Measurements from ENCODE around the gene MAGI2.

MAGI2 gene

DNA sequence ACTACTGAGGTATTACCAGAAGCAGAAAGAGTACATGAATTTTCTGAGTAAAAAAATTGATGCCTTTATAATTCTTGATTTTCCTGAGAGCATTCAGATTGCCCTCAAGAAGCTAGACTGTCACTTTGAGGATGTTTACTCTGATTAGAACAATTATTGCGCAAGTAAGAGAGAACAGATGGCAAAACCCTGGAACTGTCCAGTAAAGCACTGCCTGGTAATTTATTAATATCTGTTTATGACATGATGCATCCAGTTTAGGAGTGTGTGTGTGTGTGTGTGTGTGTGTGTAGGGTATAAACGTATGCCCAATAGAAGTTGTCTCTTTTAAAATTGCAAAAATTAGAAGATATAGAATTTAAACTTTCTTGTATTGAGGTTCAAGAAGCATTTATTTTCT, 1275.1 kb downstream of the MAGI2 start:
- TF ChIP-seq CTCF (IDR thresholded peaks at IDR 0.05; ENCODE audit: low read depth, low read length, missing control alignments): no peak
- H3K4me3 ChIP-seq (replicated peaks; ENCODE audit: low read depth, low read length): no peak overlapping the region
- no peak for DNase-seq (ENCODE audit: extremely low read depth, low read depth)

- no peak for TF ChIP-seq CTCF (IDR thresholded peaks at IDR 0.05; ENCODE audit: low read depth, low read length, missing control alignments)
- DNase-seq (ENCODE audit: extremely low read depth, low read depth): no peak
- H3K4me3 ChIP-seq (replicated peaks; ENCODE audit: low read depth, low read length): no peak overlapping the region
These were observed 1277.3 kb downstream of the MAGI2 start for GRCh38 chr7:78176171-78176570.

GRCh38 chr7:78175330-78176100, 1278.0 kb downstream of the MAGI2 start:
- no peak for TF ChIP-seq CTCF (IDR thresholded peaks at IDR 0.05; ENCODE audit: low read depth, low read length, missing control alignments)
- no peak for DNase-seq (ENCODE audit: extremely low read depth, low read depth)
- no peak overlapping the region for H3K4me3 ChIP-seq (replicated peaks; ENCODE audit: low read depth, low read length)

DNA sequence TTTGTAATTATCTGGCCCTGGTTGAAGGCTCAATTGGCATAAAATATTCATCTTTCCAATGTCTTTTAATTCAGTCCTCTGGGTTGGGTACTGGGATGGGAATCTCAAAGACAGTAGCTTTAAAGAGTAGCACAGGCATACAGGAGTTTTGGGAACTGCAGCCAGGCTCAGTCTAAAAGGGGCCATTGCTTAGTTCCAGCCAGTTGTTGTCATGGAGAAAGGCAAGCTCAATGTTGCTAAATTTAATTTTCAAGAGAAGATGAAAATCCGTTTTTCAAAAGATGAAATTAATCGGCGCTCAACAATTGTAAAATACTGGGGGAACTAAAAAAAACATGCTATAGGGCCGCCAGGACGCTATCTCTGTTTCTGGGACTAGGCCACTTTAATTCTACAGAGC, 1279.8 kb downstream of the MAGI2 start:
- DNase-seq (ENCODE audit: extremely low read depth, low read depth): no peak
- no peak for TF ChIP-seq CTCF (IDR thresholded peaks at IDR 0.05; ENCODE audit: low read depth, low read length, missing control alignments)
- H3K4me3 ChIP-seq (replicated peaks; ENCODE audit: low read depth, low read length): no peak overlapping the region

- TF ChIP-seq CTCF (IDR thresholded peaks at IDR 0.05; ENCODE audit: low read depth, low read length, missing control alignments): no peak
- no peak overlapping the region for H3K4me3 ChIP-seq (replicated peaks; ENCODE audit: low read depth, low read length)
- DNase-seq (ENCODE audit: extremely low read depth, low read depth): no peak
These were observed 1280.4 kb downstream of the MAGI2 start for GRCh38 chr7:78172933-78173591.

- TF ChIP-seq CTCF (IDR thresholded peaks at IDR 0.05; ENCODE audit: low read depth, low read length, missing control alignments): no peak
- DNase-seq (ENCODE audit: extremely low read depth, low read depth): no peak
- H3K4me3 ChIP-seq (replicated peaks; ENCODE audit: low read depth, low read length): no peak overlapping the region
These were observed 1281.2 kb downstream of the MAGI2 start for GRCh38 chr7:78172267-78172757.

All from HFF-Myc (cell line).